CD8-positive, alpha-beta memory T cell (primary cell): Measurements from ENCODE around the gene SYNGR4. TPM values are rescaled to one million over a fixed set of nuclear protein-coding genes. Genes with fewer than 3 reads are reported as not detected.

Experiments
- polyA plus RNA-seq: library from polyadenylated mRNA; unstranded; fragments of 300-500 nt; fragmentation: Illumina TruSeq; gene quantifications from one replicate; pipeline ENCODE4 v1.2.3, GENCODE V29; 2021
- total RNA-seq, 2 experiments: library from RNA; stranded (reverse); gene quantifications; one replicate each; pipeline ENCODE4 v1.2.3, GENCODE V29; 2021

Gene SYNGR4
- total and polyA plus RNA-seq, 3 experiments from 2014 or later, result not detected

Other genes starting within 250 kb of the SYNGR4 start
- gene LIG1, start 194.0 kb upstream of the SYNGR4 start, total RNA-seq, result 100 to 1,000 TPM; 129 to 135 TPM
- 24.1 TPM for gene LIG1, start 194.0 kb upstream of the SYNGR4 start, polyA plus RNA-seq
- gene ZSWIM9, start 193.7 kb upstream of the SYNGR4 start, total RNA-seq, result 1 to 10 TPM; 6.4 to 7.4 TPM
- 1.9 TPM for gene ZSWIM9, start 193.7 kb upstream of the SYNGR4 start, polyA plus RNA-seq
- 100 to 1,000 TPM; 132 TPM for gene CARD8, start 108.5 kb upstream of the SYNGR4 start, total RNA-seq
- gene CARD8, start 108.5 kb upstream of the SYNGR4 start, polyA plus RNA-seq, result 95.8 TPM
- under 1 TPM in 1 of 2 experiments, not detected in 1; 0.13 TPM for gene ZNF114, start 94.3 kb upstream of the SYNGR4 start, total RNA-seq
- not detected for gene ZNF114, start 94.3 kb upstream of the SYNGR4 start, polyA plus RNA-seq
- 100 to 1,000 TPM; 273 to 278 TPM for gene EMP3, start 38.8 kb upstream of the SYNGR4 start, total RNA-seq
- 1,041 TPM for gene EMP3, start 38.8 kb upstream of the SYNGR4 start, polyA plus RNA-seq
- 10 to 100 TPM; 11.4 to 15.8 TPM for gene TMEM143, start 427 bp upstream of the SYNGR4 start, total RNA-seq
- 9.2 TPM for gene TMEM143, start 427 bp upstream of the SYNGR4 start, polyA plus RNA-seq
- 10 to 100 TPM; 78.7 to 82.9 TPM for gene KDELR1, start 27.2 kb downstream of the SYNGR4 start, total RNA-seq
- 32.5 TPM for gene KDELR1, start 27.2 kb downstream of the SYNGR4 start, polyA plus RNA-seq
- under 1 TPM; 0.13 to 0.26 TPM for gene GRIN2D, start 29.3 kb downstream of the SYNGR4 start, total RNA-seq
- gene GRIN2D, start 29.3 kb downstream of the SYNGR4 start, polyA plus RNA-seq, result 0.05 TPM
- 100 to 1,000 TPM; 105 to 107 TPM for gene GRWD1, start 81.6 kb downstream of the SYNGR4 start, total RNA-seq
- gene GRWD1, start 81.6 kb downstream of the SYNGR4 start, polyA plus RNA-seq, result 45.6 TPM
- gene KCNJ14, start 91.2 kb downstream of the SYNGR4 start, total RNA-seq, result 1 to 10 TPM; 1.8 to 2.0 TPM
- gene KCNJ14, start 91.2 kb downstream of the SYNGR4 start, polyA plus RNA-seq, result 0.12 TPM
- gene CYTH2, start 105.0 kb downstream of the SYNGR4 start, total RNA-seq, result 10 to 100 TPM; 30.7 to 33.3 TPM
- gene CYTH2, start 105.0 kb downstream of the SYNGR4 start, polyA plus RNA-seq, result 34.8 TPM
- 1 to 10 TPM; 4.6 to 4.7 TPM for gene LMTK3, start 147.5 kb downstream of the SYNGR4 start, total RNA-seq
- gene LMTK3, start 147.5 kb downstream of the SYNGR4 start, polyA plus RNA-seq, result not detected
- gene SULT2B1, start 187.8 kb downstream of the SYNGR4 start, total RNA-seq, result not detected
- gene SULT2B1, start 187.8 kb downstream of the SYNGR4 start, polyA plus RNA-seq, result not detected
- gene SPACA4, start 242.4 kb downstream of the SYNGR4 start, total RNA-seq, result not detected
- not detected for gene SPACA4, start 242.4 kb downstream of the SYNGR4 start, polyA plus RNA-seq